ENCODE results near the gene AREG. TPM values are rescaled to one million over a fixed set of nuclear protein-coding genes. Genes with fewer than 3 reads are reported as not detected.

AREG gene
- total and polyA plus RNA-seq, 2 donors from 2014 or later = 11.8 TPM; not detected in 1

DNA sequence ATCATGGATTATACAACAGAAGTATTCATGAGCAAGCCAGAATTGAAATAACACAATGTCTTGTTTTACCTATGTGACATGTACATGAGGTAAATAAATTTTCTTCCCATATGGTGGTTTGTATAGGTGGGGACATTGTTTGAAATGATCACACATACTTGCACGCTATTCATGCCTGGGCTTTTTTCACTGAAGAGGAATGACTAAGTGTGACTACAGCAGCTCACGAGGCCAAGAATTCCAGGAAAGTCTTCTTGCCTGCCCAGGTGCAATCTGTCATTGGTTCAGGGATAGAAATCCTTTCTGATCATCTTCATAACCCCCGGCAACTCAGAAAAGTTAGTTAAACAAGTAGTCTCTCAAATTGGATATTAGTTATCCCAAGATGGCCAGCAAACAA lies 36.3 kb upstream of the AREG start:
- no peaks in the 10 kb centered on the region for H3K36me3 ChIP-seq (ENCODE audit: control insufficient read depth in 2 of 3, insufficient read depth in 3 of 3, low read length in 3 of 3)
- no peak overlapping the region for H3K4me3 ChIP-seq (ENCODE audit: low read length in 3 of 3)
- H3K27me3 ChIP-seq (ENCODE audit: control insufficient read depth, insufficient read depth, low read length) = no peaks in the 10 kb centered on the region
- TF ChIP-seq, protein P1, sequence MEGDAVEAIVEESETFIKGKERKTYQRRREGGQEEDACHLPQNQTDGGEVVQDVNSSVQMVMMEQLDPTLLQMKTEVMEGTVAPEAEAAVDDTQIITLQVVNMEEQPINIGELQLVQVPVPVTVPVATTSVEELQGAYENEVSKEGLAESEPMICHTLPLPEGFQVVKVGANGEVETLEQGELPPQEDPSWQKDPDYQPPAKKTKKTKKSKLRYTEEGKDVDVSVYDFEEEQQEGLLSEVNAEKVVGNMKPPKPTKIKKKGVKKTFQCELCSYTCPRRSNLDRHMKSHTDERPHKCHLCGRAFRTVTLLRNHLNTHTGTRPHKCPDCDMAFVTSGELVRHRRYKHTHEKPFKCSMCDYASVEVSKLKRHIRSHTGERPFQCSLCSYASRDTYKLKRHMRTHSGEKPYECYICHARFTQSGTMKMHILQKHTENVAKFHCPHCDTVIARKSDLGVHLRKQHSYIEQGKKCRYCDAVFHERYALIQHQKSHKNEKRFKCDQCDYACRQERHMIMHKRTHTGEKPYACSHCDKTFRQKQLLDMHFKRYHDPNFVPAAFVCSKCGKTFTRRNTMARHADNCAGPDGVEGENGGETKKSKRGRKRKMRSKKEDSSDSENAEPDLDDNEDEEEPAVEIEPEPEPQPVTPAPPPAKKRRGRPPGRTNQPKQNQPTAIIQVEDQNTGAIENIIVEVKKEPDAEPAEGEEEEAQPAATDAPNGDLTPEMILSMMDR (IDR thresholded peaks at IDR 0.05; ENCODE audit: borderline replicate concordance, extremely low read depth, insufficient read depth) = no peak
- no peaks in the 10 kb centered on the region for H3K9me3 ChIP-seq (ENCODE audit: control insufficient read depth in 2 of 3, insufficient read depth in 1 of 3, low read length in 3 of 3)
- H3K9ac ChIP-seq (ENCODE audit: low read length in 3 of 3) = no peak overlapping the region
- no peak for FAIRE-seq
- DNase-seq = no peak
- no peak overlapping the region for H3K27ac ChIP-seq (ENCODE audit: low read depth in 2 of 2, low read length in 2 of 2)
- H3K4me1 ChIP-seq (ENCODE audit: control insufficient read depth in 2 of 3, insufficient read depth in 2 of 3, low read depth in 1 of 3, low read length in 3 of 3) = no peaks in the 10 kb centered on the region
- intact Hi-C loops (cut with DNase I) = no loop called here

DNA sequence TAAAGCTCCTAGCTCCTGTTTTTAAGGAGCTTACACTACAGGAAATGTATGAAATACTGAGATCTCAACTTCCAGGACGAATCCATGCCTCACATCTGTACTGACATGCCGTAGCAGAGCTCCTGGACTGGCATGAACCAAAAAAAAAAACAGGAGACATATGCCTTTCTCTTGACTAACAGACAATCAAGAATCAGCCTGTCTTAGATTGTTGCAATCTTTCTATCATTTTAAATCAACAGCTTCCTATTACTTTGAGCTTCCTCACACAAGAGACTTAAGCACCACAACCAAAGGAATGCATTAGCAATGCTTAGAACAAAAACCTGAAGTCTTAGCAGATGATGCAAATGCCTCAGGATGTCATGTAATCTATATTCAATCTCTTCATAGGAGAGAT lies 34.7 kb upstream of the AREG start:
- intact Hi-C loops (cut with DNase I) = no loop called here
- Histone ChIP-seq H3K36me3 (ENCODE audit: control insufficient read depth in 2 of 3, insufficient read depth in 3 of 3, low read length in 3 of 3) (no peaks in the 10 kb centered on the region), H3K9me3 (ENCODE audit: control insufficient read depth in 2 of 3, insufficient read depth in 1 of 3, low read length in 3 of 3) (no peaks in the 10 kb centered on the region), H3K9ac (ENCODE audit: low read length in 3 of 3) (no peak overlapping the region), H3K4me1 (ENCODE audit: control insufficient read depth in 2 of 3, insufficient read depth in 2 of 3, low read depth in 1 of 3, low read length in 3 of 3) (no peaks in the 10 kb centered on the region), H3K27me3 (ENCODE audit: control insufficient read depth, insufficient read depth, low read length) (no peaks in the 10 kb centered on the region), H3K4me3 (ENCODE audit: low read length in 3 of 3) (no peak overlapping the region), H3K27ac (ENCODE audit: low read depth in 2 of 2, low read length in 2 of 2) (no peak overlapping the region)
- TF ChIP-seq, protein P1 (IDR thresholded peaks at IDR 0.05; ENCODE audit: borderline replicate concordance, extremely low read depth, insufficient read depth) = no peak
- FAIRE-seq (no peak), DNase-seq (no peak)

DNA sequence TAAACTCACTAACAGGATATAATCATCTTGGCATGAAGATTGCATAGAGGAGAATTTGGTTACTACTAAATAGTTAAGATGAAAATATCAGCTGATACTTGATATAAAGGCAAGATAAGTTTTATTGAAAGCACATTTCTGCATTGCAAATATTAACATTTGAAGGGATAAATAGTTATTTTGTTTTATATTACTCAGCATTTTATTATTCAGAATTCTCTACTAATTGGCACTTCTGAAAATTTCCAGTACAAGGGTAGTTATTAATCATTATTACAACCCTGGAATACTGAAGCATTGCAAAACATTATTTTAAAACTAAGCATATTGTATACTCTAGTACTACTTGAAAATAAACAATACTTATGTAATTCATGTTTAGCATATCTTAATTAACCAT lies 32.7 kb upstream of the AREG start:
- no peak for DNase-seq
- Histone ChIP-seq H3K27ac (ENCODE audit: low read depth in 2 of 2, low read length in 2 of 2) (no peak overlapping the region), H3K4me1 (ENCODE audit: control insufficient read depth in 2 of 3, insufficient read depth in 2 of 3, low read depth in 1 of 3, low read length in 3 of 3) (no peaks in the 10 kb centered on the region), H3K9me3 (ENCODE audit: control insufficient read depth in 2 of 3, insufficient read depth in 1 of 3, low read length in 3 of 3) (no peaks in the 10 kb centered on the region), H3K4me3 (ENCODE audit: low read length in 3 of 3) (no peak overlapping the region), H3K36me3 (ENCODE audit: control insufficient read depth in 2 of 3, insufficient read depth in 3 of 3, low read length in 3 of 3) (no peaks in the 10 kb centered on the region), H3K9ac (ENCODE audit: low read length in 3 of 3) (no peak overlapping the region), H3K27me3 (ENCODE audit: control insufficient read depth, insufficient read depth, low read length) (no peaks in the 10 kb centered on the region)
- FAIRE-seq = no peak
- intact Hi-C loops (cut with DNase I) = no loop called here
- TF ChIP-seq, protein P1 (IDR thresholded peaks at IDR 0.05; ENCODE audit: borderline replicate concordance, extremely low read depth, insufficient read depth) = no peak

DNA sequence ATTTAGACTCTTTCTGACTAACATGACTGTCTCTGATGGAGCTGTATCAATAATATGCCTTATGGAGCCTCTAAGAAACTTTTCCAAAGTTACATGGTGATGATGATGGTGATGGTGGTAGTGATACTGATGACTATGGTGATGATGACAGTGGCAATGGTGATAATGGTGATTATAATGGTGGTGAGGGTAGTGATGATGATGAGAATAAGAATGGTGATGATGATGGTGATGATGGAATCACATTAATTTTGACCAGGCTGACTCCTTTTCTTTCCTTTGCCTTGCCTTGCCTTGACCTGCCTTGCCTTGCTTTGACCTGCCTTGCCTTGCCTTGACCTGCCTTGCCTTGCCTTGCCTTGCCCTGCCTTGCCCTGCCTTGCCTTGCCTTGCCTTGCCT lies 31.7 kb upstream of the AREG start:
- intact Hi-C loops (cut with DNase I) = no loop called here
- Histone ChIP-seq H3K4me3 (ENCODE audit: low read length in 3 of 3) (no peak overlapping the region), H3K36me3 (ENCODE audit: control insufficient read depth in 2 of 3, insufficient read depth in 3 of 3, low read length in 3 of 3) (no peaks in the 10 kb centered on the region), H3K4me1 (ENCODE audit: control insufficient read depth in 2 of 3, insufficient read depth in 2 of 3, low read depth in 1 of 3, low read length in 3 of 3) (no peaks in the 10 kb centered on the region), H3K9ac (ENCODE audit: low read length in 3 of 3) (no peak overlapping the region), H3K27ac (ENCODE audit: low read depth in 2 of 2, low read length in 2 of 2) (no peak overlapping the region), H3K9me3 (ENCODE audit: control insufficient read depth in 2 of 3, insufficient read depth in 1 of 3, low read length in 3 of 3) (no peaks in the 10 kb centered on the region), H3K27me3 (ENCODE audit: control insufficient read depth, insufficient read depth, low read length) (no peaks in the 10 kb centered on the region)
- TF ChIP-seq, protein P1 (IDR thresholded peaks at IDR 0.05; ENCODE audit: borderline replicate concordance, extremely low read depth, insufficient read depth) = no peak
- DNase-seq = no peak
- no peak for FAIRE-seq

Data from kidney (tissue), 14 donors.